AG08396 (cell line): Measurements from ENCODE around the gene AFG3L2.

Source experiments
- DNase-seq: peaks from one replicate; pipeline ENCODE4 v3.0.0; 2012; ENCODE audit warnings: low spot score, mixed read lengths

AFG3L2 gene

GRCh38 chr18:12324991-12325725 lies 51.9 kb downstream of the AFG3L2 start:
- DNase-seq = no peak

- DNase-seq = no peak
Observed at GRCh38 chr18:12321333-12321732, 55.7 kb downstream of the AFG3L2 start.

GRCh38 chr18:12318857-12319256 lies 58.2 kb downstream of the AFG3L2 start:
- DNase-seq = no peak

- DNase-seq = no peak
Observed at GRCh38 chr18:12318334-12318697, 58.7 kb downstream of the AFG3L2 start.

GRCh38 chr18:12317664-12318333 lies 59.2 kb downstream of the AFG3L2 start:
- peak; percentile 66 for DNase-seq

GRCh38 chr18:12315911-12316310 lies 61.1 kb downstream of the AFG3L2 start:
- no peak for DNase-seq

GRCh38 chr18:12315490-12315889 lies 61.5 kb downstream of the AFG3L2 start:
- no peak for DNase-seq

GRCh38 chr18:12314591-12315305 lies 62.3 kb downstream of the AFG3L2 start:
- no peak for DNase-seq

- DNase-seq = no peak
Observed at GRCh38 chr18:12313530-12314245, 63.3 kb downstream of the AFG3L2 start.

GRCh38 chr18:12312976-12313375 lies 64.1 kb downstream of the AFG3L2 start:
- DNase-seq = no peak

GRCh38 chr18:12310762-12311161 lies 66.3 kb downstream of the AFG3L2 start:
- no peak for DNase-seq

- no peak for DNase-seq
Observed at GRCh38 chr18:12309683-12310198, 67.3 kb downstream of the AFG3L2 start.

GRCh38 chr18:12308386-12309100 lies 68.5 kb downstream of the AFG3L2 start:
- peak; percentile 91 for DNase-seq

GRCh38 chr18:12307701-12308385 lies 69.2 kb downstream of the AFG3L2 start, which contains the start of gene TUBB6:
TSS of gene TUBB6 (plus strand) at chr18:12308241. CDS start at chr18:12308293, 52 bp downstream.
- peak; percentile 96 for DNase-seq

- DNase-seq = peak; percentile 77
Observed at GRCh38 chr18:12306752-12307700, 70.0 kb downstream of the AFG3L2 start.

GRCh38 chr18:12305930-12306629 lies 70.9 kb downstream of the AFG3L2 start:
- no peak for DNase-seq

GRCh38 chr18:12305211-12305610 lies 71.8 kb downstream of the AFG3L2 start:
- no peak for DNase-seq

GRCh38 chr18:12304351-12305210 lies 72.4 kb downstream of the AFG3L2 start:
- no peak for DNase-seq
